Measurements from ENCODE around the gene AP4E1. TPM values are rescaled to one million over a fixed set of nuclear protein-coding genes. Genes with fewer than 3 reads are reported as not detected.
"Not testable (repeated sequence)": the region's sequence is repeated elsewhere in the genome, so short reads cannot be mapped to it uniquely, and the experiment has no call there.

AP4E1 gene
- total RNA-seq, 1 experiment from 2014 or later, result 10.1 TPM

DNA sequence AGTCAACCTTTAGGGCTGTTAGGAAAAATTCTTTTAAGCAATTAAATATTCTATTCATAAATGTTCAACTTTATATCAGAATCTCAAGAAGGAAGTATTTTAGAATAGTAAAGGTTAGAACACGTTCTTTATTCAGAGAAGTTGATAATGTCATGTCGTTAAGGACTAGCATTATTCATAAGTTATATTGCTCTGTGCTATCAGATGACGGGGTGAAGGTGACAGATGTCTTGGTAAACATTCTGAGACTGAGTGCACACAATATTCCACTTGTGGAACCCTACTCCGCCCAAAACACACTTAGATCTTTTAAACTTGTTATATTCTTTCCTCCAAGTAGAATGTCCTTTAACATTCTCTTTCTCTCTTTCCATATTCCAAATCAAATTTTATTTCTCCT lies 7.9 kb downstream of the AP4E1 start:
- no peaks in the 10 kb centered on the region for H3K9me2 ChIP-seq (ENCODE audit: insufficient read depth)
- H3K79me2 ChIP-seq (ENCODE audit: insufficient read depth, low read length), result no peaks in the 10 kb centered on the region
- ChIA-PET RAD21 (ENCODE audit: low non-redundant PET in 1 of 2, low total read pairs in 2 of 2, uncharacterized antibody in 2 of 2, unreplicated experiment in 2 of 2) (no interaction called here), POLR2A (no interaction called here), CTCF (no interaction called here)
- no peaks in the 10 kb centered on the region for H3K9me3 ChIP-seq (ENCODE audit: control insufficient read depth in 1 of 2, insufficient read depth in 1 of 2, low read depth in 1 of 2, low read length in 2 of 2)
- H3K27ac ChIP-seq (ENCODE audit: low read depth, low read length), result no peak overlapping the region
- peaks cover 5 to 6% of the 10 kb centered on the region in 2 experiments; a peak in 2 of 4 replicates for H3K36me3 ChIP-seq (ENCODE audit: control insufficient read depth in 1 of 2, insufficient read depth in 2 of 2, low read length in 2 of 2)
- H4K20me1 ChIP-seq (ENCODE audit: insufficient read depth), result no peaks in the 10 kb centered on the region
- TF ChIP-seq SRF (IDR thresholded peaks at IDR 0.05; ENCODE audit: low read depth) (no peak), POLR2AphosphoS5 (IDR thresholded peaks at IDR 0.05; ENCODE audit: low read depth, low read length) (no peak), JUND (IDR thresholded peaks at IDR 0.05) (no peak)
- DNase-seq (ENCODE audit: low read depth, low spot score) (no peak), ATAC-seq (no peak)
- intact Hi-C loops (cut with micrococcal nuclease), result no loop called here
- H3K27me3 ChIP-seq (ENCODE audit: insufficient read depth, low read length), result no peaks in the 10 kb centered on the region
- no peak overlapping the region for H3K9ac ChIP-seq (ENCODE audit: low read length)
- no TSS peak for BruUV-seq (replicated peaks)
- H3K4me3 ChIP-seq (replicated peaks in 1 of 2; ENCODE audit: low read depth in 1 of 2, low read length in 2 of 2), result no peak overlapping the region
- no peak overlapping the region for H3K4me2 ChIP-seq (ENCODE audit: low read length)
- H2AFZ ChIP-seq (ENCODE audit: low read depth, low read length, poor library complexity, severe bottlenecking), result no peak overlapping the region
- H3K4me1 ChIP-seq (ENCODE audit: control insufficient read depth in 1 of 2, insufficient read depth in 2 of 2, low read length in 2 of 2), result no peaks in the 10 kb centered on the region

GRCh38 chr15:50919359-50919758 lies 10.9 kb downstream of the AP4E1 start:
- H3K9ac ChIP-seq (ENCODE audit: low read length); H3K9me2 ChIP-seq (ENCODE audit: insufficient read depth); H3K36me3 ChIP-seq (ENCODE audit: control insufficient read depth in 1 of 2, insufficient read depth in 2 of 2, low read length in 2 of 2); CTCF ChIA-PET; H3K27me3 ChIP-seq (ENCODE audit: insufficient read depth, low read length); H3K4me3 ChIP-seq (replicated peaks in 1 of 2; ENCODE audit: low read depth in 1 of 2, low read length in 2 of 2); DNase-seq (ENCODE audit: low read depth, low spot score); H3K4me1 ChIP-seq (ENCODE audit: control insufficient read depth in 1 of 2, insufficient read depth in 2 of 2, low read length in 2 of 2); BruUV-seq (replicated peaks); ATAC-seq; H3K27ac ChIP-seq (ENCODE audit: low read depth, low read length); H3K9me3 ChIP-seq (ENCODE audit: control insufficient read depth in 1 of 2, insufficient read depth in 1 of 2, low read depth in 1 of 2, low read length in 2 of 2); H3K79me2 ChIP-seq (ENCODE audit: insufficient read depth, low read length); H2AFZ ChIP-seq (ENCODE audit: low read depth, low read length, poor library complexity, severe bottlenecking); H4K20me1 ChIP-seq (ENCODE audit: insufficient read depth); intact Hi-C loops (cut with micrococcal nuclease); H3K4me2 ChIP-seq (ENCODE audit: low read length); RAD21 ChIA-PET (ENCODE audit: low non-redundant PET in 1 of 2, low total read pairs in 2 of 2, uncharacterized antibody in 2 of 2, unreplicated experiment in 2 of 2); POLR2A ChIA-PET: not testable (repeated sequence)

- Histone ChIP-seq H4K20me1 (ENCODE audit: insufficient read depth) (no peaks in the 10 kb centered on the region), H3K4me2 (ENCODE audit: low read length) (no peak overlapping the region), H3K4me1 (ENCODE audit: control insufficient read depth in 1 of 2, insufficient read depth in 2 of 2, low read length in 2 of 2) (no peaks in the 10 kb centered on the region), H3K9me3 (ENCODE audit: control insufficient read depth in 1 of 2, insufficient read depth in 1 of 2, low read depth in 1 of 2, low read length in 2 of 2) (no peaks in the 10 kb centered on the region), H3K4me3 (replicated peaks in 1 of 2; ENCODE audit: low read depth in 1 of 2, low read length in 2 of 2) (no peak overlapping the region), H2AFZ (ENCODE audit: low read depth, low read length, poor library complexity, severe bottlenecking) (no peak overlapping the region), H3K9ac (ENCODE audit: low read length) (no peak overlapping the region), H3K79me2 (ENCODE audit: insufficient read depth, low read length) (no peaks in the 10 kb centered on the region), H3K36me3 (ENCODE audit: control insufficient read depth in 1 of 2, insufficient read depth in 2 of 2, low read length in 2 of 2) (peaks cover 0 to 7% of the 10 kb centered on the region in 2 experiments; a peak in 2 of 4 replicates), H3K27me3 (ENCODE audit: insufficient read depth, low read length) (no peaks in the 10 kb centered on the region), H3K9me2 (ENCODE audit: insufficient read depth) (no peaks in the 10 kb centered on the region), H3K27ac (ENCODE audit: low read depth, low read length) (no peak overlapping the region)
- no peak for ATAC-seq
- intact Hi-C loops (cut with micrococcal nuclease), result no loop called here
- RAD21 ChIA-PET (ENCODE audit: low non-redundant PET in 1 of 2, low total read pairs in 2 of 2, uncharacterized antibody in 2 of 2, unreplicated experiment in 2 of 2), result no interaction called here
- TSS peak; percentile 8 for BruUV-seq (replicated peaks)
- CTCF ChIA-PET, result no interaction called here
- DNase-seq (ENCODE audit: low read depth, low spot score), result no peak
- TF ChIP-seq ZNF274 (IDR thresholded peaks at IDR 0.05; ENCODE audit: low read depth, low read length) (no peak), POLR2A (IDR thresholded peaks at IDR 0.05; ENCODE audit: borderline replicate concordance, extremely low read depth, insufficient read depth, insufficient read length) (no peak), FOSL1 (IDR thresholded peaks at IDR 0.05; ENCODE audit: low read depth) (no peak), JUND (IDR thresholded peaks at IDR 0.05) (no peak), EZH2 (IDR thresholded peaks at IDR 0.05) (no peak), ZFX (IDR thresholded peaks at IDR 0.05) (no peak), SP1 (IDR thresholded peaks at IDR 0.05; ENCODE audit: low read depth) (no peak), SIN3A (IDR thresholded peaks at IDR 0.05; ENCODE audit: low read depth) (no peak), EGR1 (IDR thresholded peaks at IDR 0.05; ENCODE audit: low read depth) (no peak), CEBPB (IDR thresholded peaks at IDR 0.05; ENCODE audit: low read depth) (no peak), CTCF (IDR thresholded peaks at IDR 0.05 in 2 of 3, conservative IDR thresholded peaks at IDR 0.05 in 1 of 3; ENCODE audit: borderline replicate concordance in 1 of 3, insufficient read depth in 1 of 3, low read depth in 2 of 3, low read length in 2 of 3) (no peak)
- POLR2A ChIA-PET, result interaction anchor here (0.7 kb wide), 1 partner anchor 22 kb away, joined by 3 read pairs; no protein-coding TSS in a partner anchor
Measured at GRCh38 chr15:50925281-50925680, 16.8 kb downstream of the AP4E1 start.
